MM.1S (cell line): ENCODE results near the gene SLC45A1.

Source experiments
- CTCF ChIP-seq: fragments of 300-600 bp; sonication (generic); IDR thresholded peaks from 2 replicates; pipeline ENCODE4 v1.5.1; 2016; ENCODE audit warnings: antibody characterized with exemption, low read length, mixed read lengths
- EZH2 ChIP-seq: fragments of 300-600 bp; sonication (generic); optimal IDR thresholded peaks from 2 replicates; pipeline ENCODE3; 2017; ENCODE audit warnings: low read depth, mild to moderate bottlenecking, antibody characterized with exemption, low read length, mixed read lengths
- EZH2phosphoT487 ChIP-seq: fragments of 300-600 bp; sonication (generic); IDR thresholded peaks from 2 replicates; pipeline ENCODE4 v1.6.1; 2018; ENCODE audit warnings: antibody characterized with exemption, low read length

DNA sequence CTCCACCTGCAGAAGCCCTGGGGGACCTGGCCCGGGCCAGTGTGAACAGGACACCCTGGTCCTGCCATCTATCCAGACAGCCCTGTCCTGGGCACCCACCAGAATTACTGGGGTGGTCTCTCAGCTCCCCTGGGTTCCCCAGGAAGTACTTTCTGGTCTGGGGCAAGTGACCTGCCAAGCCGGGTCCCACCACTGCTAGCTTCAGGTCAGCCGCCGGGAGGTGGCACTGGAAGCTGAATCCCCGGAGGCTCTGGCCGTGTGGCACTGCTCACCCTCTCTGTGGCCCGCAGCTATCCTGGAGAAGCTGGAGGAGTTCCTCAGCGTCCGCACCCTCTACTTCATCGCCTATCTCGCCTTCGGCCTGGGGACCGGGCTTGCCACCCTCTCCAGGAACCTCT is 21.3 kb downstream of the SLC45A1 start:
- TF ChIP-seq CTCF (no peak), EZH2phosphoT487 (no peak), EZH2 (no peak)
